Activated CD4-positive, CD25-positive, alpha-beta regulatory T cell treated with anti-CD3 and anti-CD28 coated beads, Interleukin-2, amount 50 U/mL, for 16 hours (primary cell): Measurements from ENCODE around the gene MYOZ2.

Experiments used
- DNase-seq: peaks from one replicate; pipeline ENCODE4 v3.0.0-alpha.2; 2020; ENCODE audit warnings: low read depth, low spot score

Gene MYOZ2

GRCh38 chr4:119135721-119136121, at the start of gene MYOZ2:
MYOZ2 (plus strand) TSS chr4:119135832; CDS start chr4:119136526, 694 bp downstream.
- DNase-seq: no peak

- no peak for DNase-seq
Observed at GRCh38 chr4:119087121-119087520, 48.5 kb upstream of the MYOZ2 start.

- no peak for DNase-seq
Observed at GRCh38 chr4:119087656-119088055, 48.0 kb upstream of the MYOZ2 start.

- DNase-seq: no peak
Observed at GRCh38 chr4:119093042-119093827, 42.4 kb upstream of the MYOZ2 start.

- DNase-seq: no peak
Observed at GRCh38 chr4:119097282-119097900, 38.2 kb upstream of the MYOZ2 start.

- DNase-seq: no peak
Observed at GRCh38 chr4:119098306-119098705, 37.3 kb upstream of the MYOZ2 start.

- no peak for DNase-seq
Observed at GRCh38 chr4:119099227-119099810, 36.3 kb upstream of the MYOZ2 start.

- DNase-seq: no peak
Observed at GRCh38 chr4:119100655-119101054, 35.0 kb upstream of the MYOZ2 start.

GRCh38 chr4:119103263-119103662, 32.4 kb upstream of the MYOZ2 start:
- DNase-seq: no peak

GRCh38 chr4:119104644-119105273, 30.9 kb upstream of the MYOZ2 start:
- no peak for DNase-seq

GRCh38 chr4:119105605-119106004, 30.0 kb upstream of the MYOZ2 start:
- no peak for DNase-seq

- DNase-seq: no peak
Observed at GRCh38 chr4:119106036-119107000, 29.3 kb upstream of the MYOZ2 start.

- DNase-seq: no peak
Observed at GRCh38 chr4:119110121-119110520, 25.5 kb upstream of the MYOZ2 start.

- no peak for DNase-seq
Observed at GRCh38 chr4:119111296-119111695, 24.3 kb upstream of the MYOZ2 start.

- DNase-seq: no peak
Observed at GRCh38 chr4:119113033-119113655, 22.5 kb upstream of the MYOZ2 start.

- no peak for DNase-seq
Observed at GRCh38 chr4:119116021-119116420, 19.6 kb upstream of the MYOZ2 start.

- DNase-seq: no peak
Observed at GRCh38 chr4:119116925-119117900, 18.4 kb upstream of the MYOZ2 start.

- no peak for DNase-seq
Observed at GRCh38 chr4:119118397-119118796, 17.2 kb upstream of the MYOZ2 start.

GRCh38 chr4:119124352-119124751, 11.3 kb upstream of the MYOZ2 start:
- DNase-seq: no peak

GRCh38 chr4:119125931-119126330, 9.7 kb upstream of the MYOZ2 start:
- no peak for DNase-seq
